GM23248 (cell line): Measurements from ENCODE around the gene PDE6C.

Experiments used
- EZH2 ChIP-seq: fragments of 200-600 bp; sonication (generic); IDR thresholded peaks from 2 replicates; pipeline ENCODE4 v1.6.1; 2018; ENCODE audit warnings: antibody characterized with exemption, mild to moderate bottlenecking; ENCODE audit not compliant: insufficient read depth, poor library complexity, severe bottlenecking
- EZH2phosphoT487 ChIP-seq: fragments of 200-600 bp; sonication (generic); IDR thresholded peaks from 2 replicates; pipeline ENCODE4 v1.6.1; 2018; ENCODE audit warnings: antibody characterized with exemption, moderate library complexity, mild to moderate bottlenecking, low read depth; ENCODE audit not compliant: insufficient read depth

DNA sequence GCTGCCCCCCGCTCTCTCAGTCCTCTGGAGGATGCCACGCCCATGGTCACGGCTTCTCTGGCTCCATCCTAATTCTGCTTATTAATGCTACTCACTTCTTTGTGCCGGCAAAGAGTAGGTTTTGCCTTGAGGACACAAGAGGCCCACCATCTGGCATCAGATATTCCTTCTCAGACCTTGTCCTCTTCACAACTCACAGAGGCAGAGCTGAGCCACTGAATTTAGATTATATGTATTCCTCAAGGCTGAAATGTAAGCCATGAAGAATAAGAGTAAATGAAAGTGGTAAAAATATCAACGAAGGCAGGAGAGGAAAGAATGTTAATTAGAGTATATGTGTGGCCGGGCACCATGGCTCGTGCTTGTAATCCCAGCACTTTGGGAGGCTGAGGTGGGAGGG is 17.8 kb upstream of the PDE6C start:
- TF ChIP-seq EZH2phosphoT487 (no peak), EZH2 (no peak)
